ENCODE results near the gene ERBB4.
"Not testable (repeated sequence)": the region's sequence is repeated elsewhere in the genome, so short reads cannot be mapped to it uniquely, and the experiment has no call there.

The ERBB4 gene

GRCh38 chr2:212015588-212015987 is 523.0 kb downstream of the ERBB4 start:
- FAIRE-seq (no peak), DNase-seq (ENCODE audit: low spot score) (no peak)

- FAIRE-seq: no peak
- DNase-seq (ENCODE audit: low spot score): no peak
These were observed 525.0 kb downstream of the ERBB4 start for GRCh38 chr2:212013626-212014025.

- not testable (repeated sequence) for FAIRE-seq; DNase-seq (ENCODE audit: low spot score)
These were observed 528.3 kb downstream of the ERBB4 start for GRCh38 chr2:212010305-212010704.

GRCh38 chr2:212007972-212008371 is 530.6 kb downstream of the ERBB4 start:
- DNase-seq (ENCODE audit: low spot score) (no peak), FAIRE-seq (no peak)

GRCh38 chr2:212005085-212005671 is 533.4 kb downstream of the ERBB4 start:
- FAIRE-seq: peak; percentile 4
- peak; percentile 14 for DNase-seq (ENCODE audit: low spot score)

- FAIRE-seq: no peak
- DNase-seq (ENCODE audit: low spot score): no peak
These were observed 537.3 kb downstream of the ERBB4 start for GRCh38 chr2:212001325-212001724.

- no peak for DNase-seq (ENCODE audit: low spot score)
- FAIRE-seq: no peak
These were observed 541.7 kb downstream of the ERBB4 start for GRCh38 chr2:211996857-211997256.

GRCh38 chr2:211994806-211995205 is 543.8 kb downstream of the ERBB4 start:
- DNase-seq (ENCODE audit: low spot score) (no peak), FAIRE-seq (no peak)

- FAIRE-seq: no peak
- no peak for DNase-seq (ENCODE audit: low spot score)
These were observed 548.3 kb downstream of the ERBB4 start for GRCh38 chr2:211990335-211990734.

- DNase-seq (ENCODE audit: low spot score): no peak
- FAIRE-seq: no peak
These were observed 552.3 kb downstream of the ERBB4 start for GRCh38 chr2:211986313-211986712.

- FAIRE-seq: no peak
These were observed 553.2 kb downstream of the ERBB4 start for GRCh38 chr2:211985393-211985792.

GRCh38 chr2:211982162-211982561 is 556.4 kb downstream of the ERBB4 start:
- FAIRE-seq: no peak
- no peak for DNase-seq (ENCODE audit: low spot score)

More at GRCh38 chr2:211985393-211985792, 553.2 kb downstream of the ERBB4 start:
- no peak for DNase-seq (ENCODE audit: low spot score)

GRCh38 chr2:211981451-211981850 is 557.2 kb downstream of the ERBB4 start:
- no peak for FAIRE-seq
- DNase-seq (ENCODE audit: low spot score): no peak

GRCh38 chr2:211976076-211976475 is 562.5 kb downstream of the ERBB4 start:
- DNase-seq (ENCODE audit: low spot score): no peak
- FAIRE-seq: no peak

- DNase-seq (ENCODE audit: low spot score) (no peak), FAIRE-seq (no peak)
These were observed 571.4 kb downstream of the ERBB4 start for GRCh38 chr2:211967234-211967633.

GRCh38 chr2:211963969-211964368 is 574.6 kb downstream of the ERBB4 start:
- no peak for FAIRE-seq

GRCh38 chr2:211957799-211958198 is 580.8 kb downstream of the ERBB4 start:
- DNase-seq (ENCODE audit: low spot score): no peak
- FAIRE-seq: no peak

More at GRCh38 chr2:211963969-211964368, 574.6 kb downstream of the ERBB4 start:
- DNase-seq (ENCODE audit: low spot score): no peak

GRCh38 chr2:211955648-211956047 is 583.0 kb downstream of the ERBB4 start:
- DNase-seq (ENCODE audit: low spot score): no peak
- no peak for FAIRE-seq

GRCh38 chr2:211948932-211949331 is 589.7 kb downstream of the ERBB4 start:
- no peak for DNase-seq (ENCODE audit: low spot score)
- no peak for FAIRE-seq

GRCh38 chr2:211946960-211947359 is 591.6 kb downstream of the ERBB4 start:
- no peak for DNase-seq (ENCODE audit: low spot score)
- FAIRE-seq: no peak

GRCh38 chr2:211944572-211944971 is 594.0 kb downstream of the ERBB4 start:
- DNase-seq (ENCODE audit: low spot score) (no peak), FAIRE-seq (no peak)

- DNase-seq (ENCODE audit: low spot score): no peak
- FAIRE-seq: no peak
These were observed 596.4 kb downstream of the ERBB4 start for GRCh38 chr2:211942153-211942552.

GRCh38 chr2:211941216-211941747 is 597.3 kb downstream of the ERBB4 start:
- no peak for DNase-seq (ENCODE audit: low spot score)
- no peak for FAIRE-seq
